GM23338 (cell line): ENCODE results near the gene PITRM1. TPM values are rescaled to one million over a fixed set of nuclear protein-coding genes. Genes with fewer than 3 reads are reported as not detected.

ENCODE experiments used
- ATAC-seq: fragments of 200-7000 bp; cut with Tn5 transposase; 3 replicates; pipeline ENCODE4 v1.9.1; 2020
- DNase-seq: peaks from one replicate; pipeline ENCODE4 v3.0.0-alpha.2; 2015; ENCODE audit warnings: low spot score
- H2AFZ ChIP-seq: fragments of 200-600 bp; sonication (generic); 2 replicates; pipeline ENCODE4 v1.8.0; 2016; ENCODE audit warnings: antibody characterized with exemption, mild to moderate bottlenecking, moderate library complexity
- H3F3A ChIP-seq: fragments of 200-600 bp; sonication (generic); replicated peaks from 2 replicates; pipeline ENCODE4 v1.8.0; 2017; ENCODE audit warnings: antibody characterized with exemption, mixed run types, low read depth
- H3K27ac ChIP-seq: fragments of 200-600 bp; sonication (generic); 2 replicates; pipeline ENCODE4 v1.6.1; 2016; ENCODE audit warnings: low read depth
- H3K27me3 ChIP-seq: fragments of 200-600 bp; sonication (generic); 2 replicates; pipeline ENCODE4 v1.8.0; 2016; ENCODE audit warnings: mild to moderate bottlenecking, mixed run types, moderate library complexity; ENCODE audit not compliant: insufficient read depth
- H3K36me3 ChIP-seq: fragments of 200-600 bp; sonication (generic); 2 replicates; pipeline ENCODE4 v1.8.0; 2016; ENCODE audit warnings: mild to moderate bottlenecking; ENCODE audit not compliant: insufficient read depth
- H3K4me1 ChIP-seq: fragments of 200-600 bp; sonication (generic); 2 replicates; pipeline ENCODE4 v1.8.0; 2016; ENCODE audit warnings: mild to moderate bottlenecking, moderate library complexity; ENCODE audit not compliant: insufficient read depth
- H3K4me2 ChIP-seq: fragments of 200-600 bp; sonication (generic); 2 replicates; pipeline ENCODE4 v1.7.1; 2017; ENCODE audit warnings: mixed run types
- H3K4me3 ChIP-seq: fragments of 200-600 bp; sonication (generic); 2 replicates; pipeline ENCODE4 v1.6.1; 2016; ENCODE audit warnings: mixed run types
- H3K79me2 ChIP-seq: fragments of 200-600 bp; sonication (generic); replicated peaks from 2 replicates; pipeline ENCODE4 v1.8.0; 2017; ENCODE audit warnings: mild to moderate bottlenecking; ENCODE audit not compliant: insufficient read depth
- H3K9me2 ChIP-seq: fragments of 200-600 bp; sonication (generic); 2 replicates; pipeline ENCODE4 v1.8.0; 2017; ENCODE audit not compliant: insufficient read depth
- H4K20me1 ChIP-seq: fragments of 200-600 bp; sonication (generic); replicated peaks from 2 replicates; pipeline ENCODE4 v1.8.0; 2017; ENCODE audit warnings: mild to moderate bottlenecking; ENCODE audit not compliant: insufficient read depth
- H3K27ac Mint-ChIP-seq: 2 replicates; pipeline ENCODE4 v1.8.0; 2020; ENCODE audit warnings: inconsistent platforms, mild to moderate bottlenecking, moderate library complexity, mixed read lengths
- H3K27me3 Mint-ChIP-seq: 3 replicates; pipeline ENCODE4 v1.8.0; 2022; ENCODE audit warnings: low read depth, mild to moderate bottlenecking, moderate library complexity, mixed read lengths, inconsistent platforms; ENCODE audit not compliant: insufficient read depth, poor library complexity
- H3K36me3 Mint-ChIP-seq: 3 replicates; pipeline ENCODE4 v1.8.0; 2021; ENCODE audit warnings: low read depth, mild to moderate bottlenecking, inconsistent platforms, moderate library complexity, mixed read lengths
- H3K4me1 Mint-ChIP-seq: 3 replicates; pipeline ENCODE4 v1.8.0; 2020; ENCODE audit warnings: mild to moderate bottlenecking, inconsistent platforms, mixed read lengths
- H3K4me3 Mint-ChIP-seq: 3 replicates; pipeline ENCODE4 v1.8.0; 2021; ENCODE audit warnings: moderate library complexity, mild to moderate bottlenecking, inconsistent platforms, mixed read lengths
- H3K9me3 Mint-ChIP-seq: 3 replicates; pipeline ENCODE4 v1.8.0; 2020; ENCODE audit warnings: moderate library complexity, mild to moderate bottlenecking, inconsistent platforms, mixed read lengths
- CREB1 ChIP-seq: fragments of 250-450 bp; sonication (Bioruptor Pico); IDR thresholded peaks from 2 replicates; pipeline ENCODE4 v1.5.0; 2020; ENCODE audit warnings: low read depth, mild to moderate bottlenecking, moderate library complexity
- CTCF ChIP-seq, 2 experiments: fragments of 200-600 bp in 1 of 2; sonication (generic) in 1 of 2; conservative IDR thresholded peaks; 2 replicates each; pipeline versions ENCODE4 v1.5.1 to v1.6.1; 2016 to 2017; ENCODE audit warnings: antibody characterized with exemption in 2 of 2, low read depth in 2 of 2, mild to moderate bottlenecking in 2 of 2, moderate library complexity in 1 of 2
- ETS1 ChIP-seq: IDR thresholded peaks from 2 replicates; pipeline ENCODE4 v1.6.1; 2016; ENCODE audit warnings: antibody characterized with exemption
- EZH2 ChIP-seq: fragments of 200-600 bp; sonication (generic); IDR thresholded peaks from one replicate; pipeline ENCODE4 v1.8.0; 2017; ENCODE audit warnings: antibody characterized with exemption, mild to moderate bottlenecking, low read depth; ENCODE audit not compliant: unreplicated experiment
- EZH2phosphoT487 ChIP-seq: fragments of 200-600 bp; sonication (generic); IDR thresholded peaks from one replicate; pipeline ENCODE4 v1.8.1; 2018; ENCODE audit warnings: antibody characterized with exemption; ENCODE audit not compliant: unreplicated experiment
- NANOG ChIP-seq: IDR thresholded peaks from 2 replicates; pipeline ENCODE4 v1.6.1; 2016; ENCODE audit warnings: antibody characterized with exemption, borderline replicate concordance
- POLR2AphosphoS5 ChIP-seq: IDR thresholded peaks from 2 replicates; pipeline ENCODE4 v1.6.1; 2016; ENCODE audit warnings: antibody characterized with exemption, low read depth
- REST ChIP-seq: IDR thresholded peaks from one replicate; pipeline ENCODE4 v1.6.1; 2018; ENCODE audit warnings: antibody characterized with exemption; ENCODE audit not compliant: unreplicated experiment
- STAT1 ChIP-seq: IDR thresholded peaks from one replicate; pipeline ENCODE4 v1.6.1; 2016; ENCODE audit warnings: antibody characterized with exemption; ENCODE audit not compliant: unreplicated experiment
- ZNF114 ChIP-seq: fragments of 250-450 bp; sonication (Bioruptor Pico); IDR thresholded peaks from 2 replicates; pipeline ENCODE4 v1.5.0; 2020; ENCODE audit warnings: mild to moderate bottlenecking, moderate library complexity
- ZNF331 ChIP-seq: fragments of 250-450 bp; sonication (Bioruptor Pico); IDR thresholded peaks from 2 replicates; pipeline ENCODE4 v1.5.0; 2020; ENCODE audit warnings: low read depth, mild to moderate bottlenecking, moderate library complexity
- polyA plus RNA-seq: library from polyadenylated mRNA; unstranded; fragments of >200 nt; fragmentation: Nextera tagmentation; extraction: Ambion mirVana; gene quantifications from 2 replicates; pipeline ENCODE4 v1.2.1, GENCODE V29; 2016
- total RNA-seq: library from RNA; depleted of rRNA; stranded (reverse); fragments of >200 nt; shearing (Covaris generic); gene quantifications from 2 replicates; pipeline ENCODE4 v1.2.3, GENCODE V29; 2014

PITRM1 gene
- total and polyA plus RNA-seq, 2 experiments from 2014 or later = 29.0 to 33.0 TPM

GRCh38 chr10:3104251-3104918, 68.2 kb downstream of the PITRM1 start:
- no peak for ATAC-seq
- H3F3A ChIP-seq = no peaks in the 10 kb centered on the region
- H3K4me3 Mint-ChIP-seq = no peak overlapping the region
- H4K20me1 ChIP-seq = peaks cover 18% of the 10 kb centered on the region
- no peak overlapping the region for H2AFZ ChIP-seq
- peaks cover 8% of the 10 kb centered on the region for H3K27me3 Mint-ChIP-seq
- peaks cover 84% of the 10 kb centered on the region for H3K36me3 Mint-ChIP-seq
- H3K4me1 Mint-ChIP-seq = peaks cover 4% of the 10 kb centered on the region
- no peak overlapping the region for H3K4me2 ChIP-seq
- H3K36me3 ChIP-seq = peaks cover 9% of the 10 kb centered on the region; the same call in 1 of the 2 replicates
- TF ChIP-seq EZH2 = no peak
- no peak for TF ChIP-seq REST
- TF ChIP-seq ZNF331 = no peak
- TF ChIP-seq ZNF114 (CRISPR knock-in tag) = no peak
- no peak for TF ChIP-seq EZH2phosphoT487
- H3K9me2 ChIP-seq = no peaks in the 10 kb centered on the region
- no peak overlapping the region; the same call in 1 of the 2 replicates for H3K27ac Mint-ChIP-seq
- no peak for DNase-seq
- no peak overlapping the region for H3K4me3 ChIP-seq
- no peaks in the 10 kb centered on the region for H3K4me1 ChIP-seq
- H3K27ac ChIP-seq = no peak overlapping the region
- H3K9me3 Mint-ChIP-seq = no peaks in the 10 kb centered on the region; the same call in 2 of the 3 replicates
- no peaks in the 10 kb centered on the region for H3K27me3 ChIP-seq
- H3K79me2 ChIP-seq = peaks cover 8% of the 10 kb centered on the region

GRCh38 chr10:3103646-3104045, 68.9 kb downstream of the PITRM1 start:
- Mint-ChIP-seq H3K27ac (no peak overlapping the region), H3K4me3 (no peak overlapping the region), H3K4me1 (peaks cover 4% of the 10 kb centered on the region), H3K9me3 (no peaks in the 10 kb centered on the region; the same call in 2 of the 3 replicates), H3K36me3 (peaks cover 83% of the 10 kb centered on the region), H3K27me3 (peaks cover 7% of the 10 kb centered on the region)
- H3K36me3 ChIP-seq = peaks cover 14% of the 10 kb centered on the region; the same call in 1 of the 2 replicates
- H4K20me1 ChIP-seq = peaks cover 18% of the 10 kb centered on the region
- no peaks in the 10 kb centered on the region for H3F3A ChIP-seq
- H3K4me2 ChIP-seq = no peak overlapping the region
- H3K9me2 ChIP-seq = no peaks in the 10 kb centered on the region
- no peak overlapping the region for H3K4me3 ChIP-seq
- H3K27ac ChIP-seq = no peak overlapping the region
- no peaks in the 10 kb centered on the region for H3K27me3 ChIP-seq
- DNase-seq (no peak), ATAC-seq (no peak)
- H3K4me1 ChIP-seq = no peaks in the 10 kb centered on the region
- peaks cover 15% of the 10 kb centered on the region for H3K79me2 ChIP-seq
- H2AFZ ChIP-seq = no peak overlapping the region
- TF ChIP-seq CTCF (conservative IDR thresholded peaks at IDR 0.05; ENCODE audit: low read depth in 2 of 2) = no peak
- TF ChIP-seq EZH2 = no peak
- no peak for TF ChIP-seq CREB1
- TF ChIP-seq REST = no peak
- TF ChIP-seq ZNF114 (CRISPR knock-in tag) = no peak
- TF ChIP-seq NANOG = no peak
- no peak for TF ChIP-seq ZNF331
- TF ChIP-seq ETS1 = no peak
- TF ChIP-seq STAT1 = no peak
- no peak for TF ChIP-seq EZH2phosphoT487
- no peak for TF ChIP-seq POLR2AphosphoS5
